Neuronal stem cell (in vitro differentiated cells): Measurements from ENCODE around the gene SARS1.
A peak's percentile ranks its signal among the peaks of the same experiment; 100 is the strongest.

ENCODE experiments used
- DNase-seq: peaks from one replicate; pipeline ENCODE4 v3.0.0-alpha.2; 2013; ENCODE audit warnings: low spot score
- H2AFZ ChIP-seq: one replicate; pipeline ENCODE4 v1.6.1; 2013; ENCODE audit warnings: mild to moderate bottlenecking, low read length, inconsistent platforms
- H2AK5ac ChIP-seq: 2 replicates; pipeline ENCODE4 v1.6.1; 2013; ENCODE audit warnings: low read depth, mild to moderate bottlenecking, inconsistent platforms, low read length, moderate library complexity, mixed read lengths
- H2BK120ac ChIP-seq: 2 replicates; pipeline ENCODE4 v1.6.1; 2013; ENCODE audit warnings: low read depth, mild to moderate bottlenecking, inconsistent platforms, low read length, moderate library complexity, mixed read lengths
- H2BK12ac ChIP-seq: one replicate; pipeline ENCODE4 v1.6.1; 2013; ENCODE audit warnings: low read length, inconsistent platforms
- H2BK15ac ChIP-seq: 2 replicates; pipeline ENCODE4 v1.6.1; 2013; ENCODE audit warnings: mild to moderate bottlenecking, low read length, inconsistent platforms, mixed read lengths
- H2BK5ac ChIP-seq: one replicate; pipeline ENCODE4 v1.6.1; 2013; ENCODE audit warnings: inconsistent platforms, mild to moderate bottlenecking, low read length, moderate library complexity
- H3K14ac ChIP-seq: one replicate; pipeline ENCODE4 v1.6.1; 2013; ENCODE audit warnings: low read length, inconsistent platforms
- H3K18ac ChIP-seq: 2 replicates; pipeline ENCODE4 v1.6.1; 2013; ENCODE audit warnings: low read length, inconsistent platforms
- H3K23ac ChIP-seq: 2 replicates; pipeline ENCODE4 v1.6.1; 2013; ENCODE audit warnings: low read depth, mild to moderate bottlenecking, mixed read lengths, low read length, inconsistent platforms; ENCODE audit not compliant: poor library complexity
- H3K27ac ChIP-seq: replicated peaks from 3 replicates; pipeline ENCODE4 v1.5.1; 2013; ENCODE audit warnings: low read length, inconsistent platforms
- H3K27me3 ChIP-seq, 3 experiments: 2 replicates each; pipeline ENCODE4 v1.6.1; 2013; ENCODE audit warnings: low read length in 3 of 3, mild to moderate bottlenecking in 2 of 3, inconsistent platforms in 1 of 3, low read depth in 1 of 3, mixed read lengths in 1 of 3, moderate library complexity in 1 of 3; ENCODE audit not compliant: control insufficient read depth in 3 of 3, insufficient read depth in 3 of 3
- H3K36me3 ChIP-seq, 2 donors: replicated peaks in 1 of 2; 2 replicates each; pipeline ENCODE4 v1.6.1; 2013; ENCODE audit warnings: low read length in 2 of 2; ENCODE audit not compliant: control insufficient read depth in 2 of 2, insufficient read depth in 2 of 2
- H3K4ac ChIP-seq: 2 replicates; pipeline ENCODE4 v1.6.1; 2013; ENCODE audit warnings: inconsistent platforms, mild to moderate bottlenecking, low read length, moderate library complexity
- H3K4me1 ChIP-seq, 2 donors: 1 replicate in 1 of 2; 2 replicates in 1 of 2; pipeline ENCODE4 v1.6.1; 2013; ENCODE audit warnings: low read length in 2 of 2, low read depth in 1 of 2; ENCODE audit not compliant: control insufficient read depth in 2 of 2, insufficient read depth in 1 of 2
- H3K4me2 ChIP-seq: one replicate; pipeline ENCODE4 v1.6.1; 2013; ENCODE audit warnings: mild to moderate bottlenecking, low read length, inconsistent platforms; ENCODE audit not compliant: insufficient read depth, poor library complexity, severe bottlenecking
- H3K4me3 ChIP-seq, 2 donors: 2 replicates each; pipeline ENCODE4 v1.5.1; 2013; ENCODE audit warnings: low read length in 2 of 2, mild to moderate bottlenecking in 2 of 2, inconsistent platforms in 1 of 2, moderate library complexity in 1 of 2
- H3K79me1 ChIP-seq: one replicate; pipeline ENCODE4 v1.6.1; 2013; ENCODE audit warnings: low read depth, mild to moderate bottlenecking, inconsistent platforms, low read length, moderate library complexity
- H3K9ac ChIP-seq: one replicate; pipeline ENCODE4 v1.6.1; 2013; ENCODE audit warnings: mild to moderate bottlenecking, low read depth, low read length, inconsistent platforms; ENCODE audit not compliant: poor library complexity
- H3K9me3 ChIP-seq, 2 donors: replicated peaks in 1 of 2; 2 replicates each; pipeline versions ENCODE3 to v1.6.1; 2013; ENCODE audit warnings: low read length in 2 of 2, mild to moderate bottlenecking in 2 of 2, inconsistent platforms in 1 of 2, low read depth in 1 of 2, mixed read lengths in 1 of 2, moderate library complexity in 1 of 2; ENCODE audit not compliant: control insufficient read depth in 2 of 2, insufficient read depth in 1 of 2
- H4K8ac ChIP-seq: one replicate; pipeline ENCODE4 v1.6.1; 2013; ENCODE audit warnings: low read depth, mild to moderate bottlenecking, inconsistent platforms, low read length, moderate library complexity
- H4K91ac ChIP-seq: one replicate; pipeline ENCODE4 v1.6.1; 2013; ENCODE audit warnings: low read length, low read depth, mild to moderate bottlenecking, inconsistent platforms; ENCODE audit not compliant: poor library complexity
- WGBS, 2 donors: extraction: QIAGEN DNeasy Blood & Tissue Kit; methylation state at CpG; one replicate each; pipeline ENCODE4 v1.1.7; 2013; ENCODE audit warnings: missing lambda C conversion rate in 2 of 2, mixed read lengths in 1 of 2; ENCODE audit not compliant: insufficient read length in 2 of 2, insufficient replicate concordance in 1 of 2; ENCODE audit errors: extremely low coverage in 2 of 2; 5-methylcytosine and 5-hydroxymethylcytosine counted together

SARS1 gene

GRCh38 chr1:109259674-109260557 lies 46.2 kb downstream of the SARS1 start:
- peak overlapping the region; percentile 80 for H2BK5ac ChIP-seq
- H3K9me3 ChIP-seq = peaks cover 0 to 2% of the 10 kb centered on the region in 2 donors
- peak overlapping the region; percentile 21 for H3K23ac ChIP-seq
- no peak overlapping the region for H4K8ac ChIP-seq
- peak overlapping the region; percentile 91 for H2BK12ac ChIP-seq
- peak overlapping the region; percentile 24 for H3K9ac ChIP-seq
- no peaks in the 10 kb centered on the region for H3K27me3 ChIP-seq
- H2AK5ac ChIP-seq = peak overlapping the region; percentile 84
- peak overlapping the region; percentile 97 for H2BK120ac ChIP-seq
- H3K4me2 ChIP-seq = peak overlapping the region; percentile 38
- DNase-seq = peak; percentile 58
- H4K91ac ChIP-seq = peak overlapping the region; percentile 91
- H3K4ac ChIP-seq = peak overlapping the region; percentile 17
- WGBS, 2 donors = no CpG with 5 or more reads among the region's 7 CpGs
- peaks cover 44 to 88% of the 10 kb centered on the region in 2 donors for H3K36me3 ChIP-seq
- peaks cover 21% of the 10 kb centered on the region for H3K79me1 ChIP-seq
- peak overlapping the region; percentile 96 for H3K27ac ChIP-seq
- peaks cover 42 to 49% of the 10 kb centered on the region in 2 donors for H3K4me1 ChIP-seq
- no peak overlapping the region for H3K14ac ChIP-seq
- peak overlapping the region; percentile 30 for H2BK15ac ChIP-seq
- H2AFZ ChIP-seq = no peak overlapping the region
- H3K18ac ChIP-seq = peak overlapping the region; percentile 94
- H3K4me3 ChIP-seq = no peak overlapping the region

GRCh38 chr1:109261006-109261405 lies 47.3 kb downstream of the SARS1 start:
- Histone ChIP-seq H2BK120ac (peak overlapping the region; percentile 97), H3K9ac (peak overlapping the region; percentile 2), H3K9me3 (peaks cover 0 to 2% of the 10 kb centered on the region in 2 donors), H4K91ac (peak overlapping the region; percentile 76), H2AK5ac (peak overlapping the region; percentile 84), H2BK15ac (peak overlapping the region; percentile 30), H3K79me1 (peaks cover 21% of the 10 kb centered on the region), H4K8ac (no peak overlapping the region), H3K27me3 (no peaks in the 10 kb centered on the region), H3K4me1 (peaks cover 32 to 40% of the 10 kb centered on the region in 2 donors), H3K36me3 (peaks cover 54 to 91% of the 10 kb centered on the region in 2 donors), H3K18ac (peak overlapping the region; percentile 92), H3K4me3 (no peak overlapping the region), H2BK5ac (peak overlapping the region; percentile 80), H2BK12ac (peak overlapping the region; percentile 91), H3K23ac (peak overlapping the region; percentile 70), H3K4ac (peak overlapping the region; percentile 79), H3K14ac (no peak overlapping the region), H3K4me2 (no peak overlapping the region), H2AFZ (no peak overlapping the region), H3K27ac (peak overlapping the region; percentile 86)
- DNase-seq = no peak
- no CpG with 5 or more reads among the region's 16 CpGs for WGBS, 2 donors

DNA sequence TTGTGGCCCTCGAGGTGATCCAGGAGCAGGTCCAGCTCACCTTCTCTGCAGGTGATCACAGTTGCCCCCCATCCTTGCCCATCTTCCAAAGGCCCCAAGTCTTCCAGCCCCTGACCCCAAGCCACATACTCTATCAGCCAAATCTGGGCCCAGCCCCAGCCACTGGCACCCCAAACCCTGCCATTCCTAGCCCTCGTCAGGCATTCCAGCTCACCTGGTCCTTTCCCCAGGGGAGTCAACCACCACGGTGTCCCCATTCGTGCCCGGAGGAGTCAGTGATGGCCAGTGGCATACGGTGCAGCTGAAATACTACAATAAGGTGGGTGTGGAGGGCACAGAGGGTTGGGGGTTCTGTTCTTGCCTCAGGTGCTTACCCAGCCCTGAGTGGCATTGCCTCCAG lies 47.9 kb downstream of the SARS1 start:
- peak overlapping the region; percentile 97 for H2BK120ac ChIP-seq
- H2AK5ac ChIP-seq = peak overlapping the region; percentile 84
- WGBS, 2 donors = no CpG with 5 or more reads among the region's 6 CpGs
- H3K14ac ChIP-seq = no peak overlapping the region
- peak overlapping the region; percentile 91 for H2BK12ac ChIP-seq
- H4K91ac ChIP-seq = no peak overlapping the region
- H3K79me1 ChIP-seq = peaks cover 21% of the 10 kb centered on the region
- H3K36me3 ChIP-seq = peaks cover 58 to 89% of the 10 kb centered on the region in 2 donors
- H3K4me1 ChIP-seq = peaks cover 30 to 37% of the 10 kb centered on the region in 2 donors
- H4K8ac ChIP-seq = no peak overlapping the region
- H3K4ac ChIP-seq = no peak overlapping the region
- H3K4me3 ChIP-seq = no peak overlapping the region
- no peak overlapping the region for H2AFZ ChIP-seq
- peak overlapping the region; percentile 30 for H2BK15ac ChIP-seq
- H3K18ac ChIP-seq = peak overlapping the region; percentile 92
- H3K27me3 ChIP-seq = no peaks in the 10 kb centered on the region
- DNase-seq = no peak
- peak overlapping the region; percentile 70 for H3K23ac ChIP-seq
- H3K9ac ChIP-seq = peak overlapping the region; percentile 27
- H3K27ac ChIP-seq = no peak overlapping the region
- no peak overlapping the region for H3K4me2 ChIP-seq
- peaks cover 0 to 2% of the 10 kb centered on the region in 2 donors for H3K9me3 ChIP-seq
- peak overlapping the region; percentile 80 for H2BK5ac ChIP-seq
